H1 (cell line): Measurements from ENCODE around the gene DBP. TPM values are rescaled to one million over a fixed set of nuclear protein-coding genes. Genes with fewer than 3 reads are reported as not detected.

Experiments used
- TBP ChIP-seq: IDR thresholded peaks from 2 replicates; pipeline ENCODE4 v1.6.1; 2011; ENCODE audit warnings: low read depth, low read length, improper control_type of control experiment
- polyA plus RNA-seq, 7 experiments: library from polyadenylated mRNA; depleted of rRNA in 3 of 7; stranded (reverse) in 5 of 7; unstranded in 2 of 7; fragments of >200 nt in 5 of 7; fragments of 200-250 nt in 2 of 7; gene quantifications; 1 replicate in 5 of 7; 2 replicates in 1 of 7; 4 replicates in 1 of 7; pipeline versions ENCODE4 v1.2.1 to v1.2.3, GENCODE V29; 2011 to 2013; ENCODE audit warnings: missing spikeins in 2 of 7, mixed read lengths in 2 of 7
- total RNA-seq: library from RNA; stranded (reverse); fragmentation: NEBNext Ultra II Directional; extraction: Animal tissue kit (Norgen Biotek cat#: 25700); gene quantifications from 2 replicates; pipeline ENCODE4 v1.2.1, GENCODE V29; 2021

The DBP gene
- total and polyA plus RNA-seq, 2 of the 8 experiments (the other 6 are each of a cell fraction or from before 2014, with no cell fraction given), result 7.5 to 8.3 TPM

DNA sequence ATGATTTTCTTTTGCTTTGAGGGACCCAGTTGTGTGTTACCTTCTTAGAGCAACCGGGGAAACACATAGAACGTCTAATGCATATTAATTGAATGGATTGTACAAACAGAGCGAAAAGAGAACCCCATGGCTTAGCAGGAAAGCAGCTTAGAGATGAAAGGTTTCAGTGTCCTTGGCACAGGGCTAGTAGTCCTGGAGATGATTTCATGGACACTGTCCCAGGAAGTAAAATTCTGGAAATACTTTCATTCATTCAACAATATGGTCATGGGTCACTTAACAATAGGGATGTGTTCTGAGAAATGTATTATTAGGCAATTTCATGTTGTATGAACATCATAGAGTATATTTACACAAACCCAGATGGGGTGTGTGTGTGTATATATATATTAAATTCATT is 48.9 kb upstream of the DBP start (continued):
- no peak for TF ChIP-seq TBP
- TF ChIP-seq, all 59 proteins: peak for 0
